NCI-H187 treated with DMSO at 0.1 percent for 48 hours (cell line): ENCODE measurements around the gene NTN4.
A peak's percentile ranks its signal among the peaks of the same experiment; 100 is the strongest.
"Not testable (repeated sequence)": the region's sequence is repeated elsewhere in the genome, so short reads cannot be mapped to it uniquely, and the experiment has no call there.

Experiments used
- DNase-seq: peaks from one replicate; lab custom pipeline; 2025; lab: John Stamatoyannopoulos, UW

Gene NTN4

GRCh38 chr12:95755261-95755865, 35.2 kb downstream of the NTN4 start:
- DNase-seq: no peak

GRCh38 chr12:95746062-95746461, 44.5 kb downstream of the NTN4 start:
- not testable (repeated sequence) for DNase-seq

GRCh38 chr12:95742586-95742985, 48.0 kb downstream of the NTN4 start:
- DNase-seq: no peak

DNA sequence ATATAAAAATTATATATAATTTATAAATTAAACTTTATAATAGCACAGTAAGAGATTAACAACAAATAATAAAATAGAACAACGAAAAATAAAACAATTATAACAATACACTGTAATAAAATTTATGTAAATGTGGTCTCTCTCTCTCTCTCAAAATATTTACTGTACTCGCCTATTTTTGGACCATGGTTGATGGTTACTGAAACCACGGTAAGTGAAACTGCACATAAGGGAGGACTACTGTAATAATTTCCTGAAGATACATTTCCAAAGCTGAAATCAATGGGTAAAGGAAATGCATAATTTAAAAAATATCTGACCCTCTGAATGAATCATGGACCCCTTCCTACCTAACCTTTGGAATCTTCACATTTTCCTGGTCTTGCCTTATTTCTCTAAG, 48.9 kb downstream of the NTN4 start:
- DNase-seq: no peak

GRCh38 chr12:95740751-95741150, 49.8 kb downstream of the NTN4 start:
- DNase-seq: no peak

- no peak for DNase-seq
These were observed 50.8 kb downstream of the NTN4 start for GRCh38 chr12:95739561-95740313.

- no peak for DNase-seq
These were observed 52.4 kb downstream of the NTN4 start for GRCh38 chr12:95738024-95738611.

DNA sequence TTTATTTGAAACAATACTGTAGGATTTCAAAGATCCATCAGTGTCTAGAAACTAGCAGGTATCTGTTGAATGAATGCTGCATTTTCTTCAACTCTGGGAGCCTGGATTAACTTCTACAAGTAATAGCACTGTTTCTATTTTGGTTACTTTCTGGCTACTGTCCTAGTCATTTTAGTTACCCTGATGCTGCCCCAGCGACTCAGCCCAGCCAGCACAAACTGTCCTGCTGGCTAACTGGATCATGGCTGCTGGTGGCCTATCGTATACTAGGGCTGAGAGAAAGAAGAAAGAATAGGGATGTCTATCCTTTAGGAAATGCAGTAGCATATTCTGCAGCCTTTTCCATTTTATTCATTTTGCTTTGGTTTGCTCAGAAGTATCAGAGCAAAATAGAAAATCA, 53.9 kb downstream of the NTN4 start:
- no peak for DNase-seq

- DNase-seq: not testable (repeated sequence)
These were observed 54.8 kb downstream of the NTN4 start for GRCh38 chr12:95735728-95736127.

DNA sequence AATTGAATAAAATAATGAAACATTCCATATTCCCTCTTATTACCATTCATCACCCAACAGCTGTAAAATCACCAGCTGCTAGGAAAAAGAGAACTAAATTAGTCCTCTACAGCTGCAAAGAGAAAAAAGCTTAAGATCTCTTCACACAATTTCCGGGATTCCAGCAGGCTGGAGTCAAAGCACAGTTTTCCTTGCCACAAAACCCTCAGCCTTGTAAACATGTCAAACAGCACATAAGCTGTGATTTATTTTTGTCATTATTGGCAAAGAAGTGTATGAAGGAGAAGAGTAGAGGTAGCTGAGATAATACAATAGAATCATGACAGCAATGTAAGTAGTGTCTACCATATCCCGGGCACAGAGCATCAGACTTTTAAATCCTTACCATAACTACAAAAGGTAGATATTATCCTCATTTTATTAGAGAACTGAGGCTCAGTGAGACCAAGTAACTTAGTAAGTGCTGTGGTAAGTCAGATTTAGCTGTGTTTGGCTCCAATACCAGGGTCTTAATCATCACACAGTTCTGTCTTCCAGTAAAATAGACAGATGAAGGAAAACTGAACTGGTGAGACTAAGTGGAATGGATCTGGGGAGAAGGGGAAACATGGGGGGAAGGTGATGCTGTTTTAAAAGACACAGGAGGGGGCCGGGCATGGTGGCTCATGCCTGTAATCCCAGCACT, 57.3 kb downstream of the NTN4 start:
- DNase-seq: peak; percentile 64

DNA sequence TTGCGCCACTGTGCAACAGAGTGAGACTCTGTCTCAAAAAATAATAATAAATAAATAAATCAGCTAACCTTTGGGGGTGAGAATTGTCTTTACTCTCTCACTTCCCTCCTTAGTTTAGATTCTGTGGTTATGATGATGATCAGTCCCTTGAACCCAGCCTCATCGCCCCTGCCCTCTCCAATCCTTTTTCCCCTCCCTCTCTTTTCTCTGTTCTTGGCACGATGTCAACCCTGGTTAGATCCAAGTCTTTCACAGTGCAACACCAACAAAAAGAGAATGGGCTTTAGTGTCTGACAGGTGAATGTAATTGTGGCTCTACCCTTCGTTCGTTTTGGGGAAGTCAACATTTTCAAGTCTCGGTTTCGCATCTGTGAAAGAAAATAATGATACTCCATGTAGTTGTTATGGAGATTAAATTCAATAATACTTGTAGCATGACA, 59.0 kb downstream of the NTN4 start:
- DNase-seq: no peak

- DNase-seq: no peak
These were observed 60.1 kb downstream of the NTN4 start for GRCh38 chr12:95730457-95730856.

- no peak for DNase-seq
These were observed 63.7 kb downstream of the NTN4 start for GRCh38 chr12:95726903-95727302.

DNA sequence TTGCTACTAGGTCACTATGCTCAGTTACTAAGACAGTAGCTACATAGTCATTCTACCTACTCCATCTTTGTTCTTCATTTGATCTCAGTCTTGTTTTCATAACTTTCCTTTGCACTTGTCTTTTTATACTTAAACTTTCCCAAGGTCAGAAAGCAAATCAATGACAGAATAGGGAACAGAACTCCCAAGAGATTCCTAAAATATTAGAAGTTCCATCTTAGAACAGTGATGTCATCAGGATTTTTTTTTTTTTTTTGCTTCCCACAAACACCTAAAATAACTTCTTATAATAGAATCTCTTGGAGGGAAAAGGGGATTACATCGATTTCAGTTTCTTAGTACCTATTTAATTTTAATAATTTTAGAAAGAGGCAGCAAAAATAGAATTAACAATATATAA, 65.8 kb downstream of the NTN4 start:
- no peak for DNase-seq

DNA sequence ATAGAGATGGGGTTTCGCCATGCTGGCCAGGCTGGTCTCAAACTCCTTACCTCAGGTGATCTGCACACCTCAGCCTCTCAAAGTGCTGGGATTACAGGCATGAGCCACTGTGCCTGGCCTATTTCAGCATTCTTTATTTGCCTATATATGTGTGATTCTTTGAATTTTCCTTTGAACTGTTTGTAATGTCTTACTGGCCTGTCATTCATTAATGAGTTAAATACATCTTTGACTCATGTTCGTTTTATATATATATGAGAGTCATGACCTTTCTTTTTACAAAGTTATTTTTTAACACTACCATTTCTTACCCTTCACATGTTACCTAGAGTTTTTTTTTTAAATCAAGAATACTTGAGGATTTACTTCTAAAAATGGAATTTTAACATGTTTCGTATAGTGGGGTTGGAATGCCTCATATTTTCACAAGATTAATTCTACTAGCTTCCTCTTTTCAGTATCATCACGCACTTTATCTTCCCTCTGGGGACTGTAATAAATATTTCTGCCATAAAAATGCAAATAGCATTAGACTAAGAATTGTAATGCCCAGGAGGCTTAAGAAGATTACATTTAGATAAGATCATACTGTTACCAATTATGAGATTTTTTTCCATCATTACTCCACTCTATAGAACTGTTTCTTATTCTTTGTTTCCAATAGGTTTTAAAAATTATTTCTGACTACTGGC, 66.7 kb downstream of the NTN4 start:
- no peak for DNase-seq

DNA sequence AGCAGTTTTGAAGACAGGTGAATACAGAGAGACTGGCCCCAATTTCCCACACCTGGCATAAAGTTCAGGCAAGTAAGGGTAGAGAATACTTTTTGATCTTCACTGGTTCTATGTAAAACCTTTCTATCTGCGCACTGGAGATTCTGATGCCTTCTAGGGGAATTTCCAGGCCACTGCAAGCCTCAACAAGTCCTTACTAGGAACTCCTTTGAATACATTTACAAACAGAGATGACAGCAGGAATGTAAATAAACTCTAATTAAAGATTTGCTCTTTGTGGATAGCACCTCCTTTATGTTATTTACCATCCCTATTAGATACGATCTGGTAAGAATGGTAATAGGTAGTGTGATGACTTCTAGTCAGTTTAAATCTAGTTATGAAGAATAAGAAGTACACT, 69.2 kb downstream of the NTN4 start:
- DNase-seq: no peak

GRCh38 chr12:95720146-95720545, 70.4 kb downstream of the NTN4 start:
- DNase-seq: no peak

- no peak for DNase-seq
These were observed 71.8 kb downstream of the NTN4 start for GRCh38 chr12:95718772-95719171.

- no peak for DNase-seq
These were observed 72.5 kb downstream of the NTN4 start for GRCh38 chr12:95718006-95718431.

DNA sequence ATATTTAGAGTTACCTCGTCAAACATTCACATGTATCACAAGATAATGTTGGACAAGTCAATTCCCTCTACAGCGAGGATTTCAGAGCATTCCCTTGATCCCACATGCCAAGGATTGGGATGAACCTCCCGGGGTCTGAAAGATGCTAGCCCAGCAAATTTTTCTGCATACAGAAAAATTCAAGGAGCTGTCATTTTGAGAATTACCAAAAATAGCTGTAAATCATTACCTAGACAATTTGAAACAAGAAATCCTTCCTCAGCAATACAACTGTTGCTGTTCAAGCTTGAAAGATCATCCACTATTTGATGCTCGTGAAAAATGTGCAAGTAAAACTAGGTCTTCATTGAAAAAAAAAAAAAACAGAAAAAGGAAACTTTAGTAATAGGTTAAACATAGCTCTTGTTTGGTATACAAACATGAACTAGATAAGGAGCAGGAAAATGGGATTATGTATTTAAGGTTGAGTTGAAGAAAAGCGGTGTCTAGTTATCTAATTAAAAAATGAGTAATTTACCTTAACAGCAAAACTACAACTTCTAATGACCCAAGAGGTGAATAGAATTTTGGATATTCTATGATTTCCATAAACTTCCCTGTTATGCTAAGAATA, 73.1 kb downstream of the NTN4 start:
- DNase-seq: no peak

- DNase-seq: no peak
These were observed 75.4 kb downstream of the NTN4 start for GRCh38 chr12:95715177-95715576.

- DNase-seq: no peak
These were observed 78.3 kb downstream of the NTN4 start for GRCh38 chr12:95712269-95712668.
